ENCODE results near the gene BANK1. TPM values are rescaled to one million over a fixed set of nuclear protein-coding genes. Genes with fewer than 3 reads are reported as not detected.

The BANK1 gene
- total and polyA plus RNA-seq, 2 donors (not counting 1 experiment from before 2014, with no cell fraction given), result 353 to 354 TPM

DNA sequence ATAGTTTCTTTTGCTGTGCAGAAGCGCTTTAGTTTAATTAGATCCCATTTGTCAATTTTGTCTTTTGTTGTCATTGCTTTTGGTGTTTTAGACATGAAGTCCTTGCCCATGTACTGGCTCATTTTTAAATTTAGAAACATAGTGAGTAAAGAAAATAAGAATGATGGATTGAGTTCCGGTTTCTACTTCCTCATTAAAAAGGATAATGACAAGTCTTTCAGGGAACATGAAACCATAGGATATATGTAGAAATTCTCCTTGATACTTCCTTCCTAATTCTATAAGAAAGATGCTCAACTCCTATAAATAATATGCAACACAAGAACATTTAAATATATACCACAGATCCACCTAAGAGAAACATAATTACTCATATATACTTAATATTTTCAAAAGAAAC, 240.9 kb downstream of the BANK1 start:
- H3K27me3 Mint-ChIP-seq, result no peaks in the 10 kb centered on the region
- Histone ChIP-seq H3K27me3 (replicated peaks in 1 of 4; ENCODE audit: control extremely low read depth in 1 of 4, control insufficient read depth in 3 of 4, insufficient read depth in 4 of 4, low read length in 3 of 4) (no peaks in the 10 kb centered on the region), H3K79me2 (ENCODE audit: control insufficient read depth, insufficient read depth, low read length) (peaks cover 35% of the 10 kb centered on the region), H3K9me3 (ENCODE audit: control extremely low read depth in 1 of 3, control insufficient read depth in 2 of 3, insufficient read depth in 1 of 3, low read length in 2 of 3) (peaks cover 0 to 6% (median 1%) of the 10 kb centered on the region in 3 donors), H2AFZ (ENCODE audit: insufficient read depth, low read depth, low read length, poor library complexity, severe bottlenecking) (no peak overlapping the region), H3K4me3 (ENCODE audit: control extremely low read depth in 1 of 5, extremely low read depth in 1 of 5, insufficient read depth in 1 of 5, low read depth in 2 of 5, low read length in 4 of 5) (no peak overlapping the region), H3K36me3 (replicated peaks in 1 of 2; ENCODE audit: control extremely low read depth in 1 of 2, control insufficient read depth in 1 of 2, extremely low read depth in 1 of 2, insufficient read depth in 2 of 2, low read length in 1 of 2) (peaks cover 10 to 83% of the 10 kb centered on the region in 2 experiments), H3K9ac (ENCODE audit: low read length) (no peak overlapping the region), H4K20me1 (ENCODE audit: control insufficient read depth, insufficient read depth, low read length, poor library complexity, severe bottlenecking) (peaks cover 4% of the 10 kb centered on the region), H3K4me1 (ENCODE audit: control insufficient read depth in 2 of 2, insufficient read depth in 2 of 2, low read length in 2 of 2) (no peaks in the 10 kb centered on the region), H3K27ac (ENCODE audit: low read length in 2 of 2) (peak overlapping the region in 1 of 2 donors; percentile 55), H3K4me2 (replicated peaks; ENCODE audit: low read depth, low read length, poor library complexity, severe bottlenecking) (no peak overlapping the region)
- WGBS (ENCODE audit: insufficient coverage), result no CpG with 5 or more reads among the region's 2 CpGs
- CTCF ChIA-PET, result no interaction called here
- H3K4me1 Mint-ChIP-seq, result peaks cover 9% of the 10 kb centered on the region
- no peak overlapping the region for H3K4me3 Mint-ChIP-seq
- no peak for TF ChIP-seq EZH2 (IDR thresholded peaks at IDR 0.05; ENCODE audit: borderline replicate concordance, insufficient read depth, low read depth, low read length, poor library complexity, severe bottlenecking)
- TF ChIP-seq, protein P1, sequence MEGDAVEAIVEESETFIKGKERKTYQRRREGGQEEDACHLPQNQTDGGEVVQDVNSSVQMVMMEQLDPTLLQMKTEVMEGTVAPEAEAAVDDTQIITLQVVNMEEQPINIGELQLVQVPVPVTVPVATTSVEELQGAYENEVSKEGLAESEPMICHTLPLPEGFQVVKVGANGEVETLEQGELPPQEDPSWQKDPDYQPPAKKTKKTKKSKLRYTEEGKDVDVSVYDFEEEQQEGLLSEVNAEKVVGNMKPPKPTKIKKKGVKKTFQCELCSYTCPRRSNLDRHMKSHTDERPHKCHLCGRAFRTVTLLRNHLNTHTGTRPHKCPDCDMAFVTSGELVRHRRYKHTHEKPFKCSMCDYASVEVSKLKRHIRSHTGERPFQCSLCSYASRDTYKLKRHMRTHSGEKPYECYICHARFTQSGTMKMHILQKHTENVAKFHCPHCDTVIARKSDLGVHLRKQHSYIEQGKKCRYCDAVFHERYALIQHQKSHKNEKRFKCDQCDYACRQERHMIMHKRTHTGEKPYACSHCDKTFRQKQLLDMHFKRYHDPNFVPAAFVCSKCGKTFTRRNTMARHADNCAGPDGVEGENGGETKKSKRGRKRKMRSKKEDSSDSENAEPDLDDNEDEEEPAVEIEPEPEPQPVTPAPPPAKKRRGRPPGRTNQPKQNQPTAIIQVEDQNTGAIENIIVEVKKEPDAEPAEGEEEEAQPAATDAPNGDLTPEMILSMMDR (IDR thresholded peaks at IDR 0.05), result no peak
- DNase-seq (no peak), ATAC-seq (ENCODE audit: low read depth) (no peak)
- H3K9me3 Mint-ChIP-seq (ENCODE audit: insufficient read depth), result no peaks in the 10 kb centered on the region
- intact Hi-C loops (cut with micrococcal nuclease), result no loop called here
- POLR2A ChIA-PET, result interaction anchor here (0.6 kb wide), 1 partner anchor 889 kb away, joined by 3 read pairs; no protein-coding TSS in a partner anchor
- H3K27ac Mint-ChIP-seq, result peak overlapping the region; percentile 68

DNA sequence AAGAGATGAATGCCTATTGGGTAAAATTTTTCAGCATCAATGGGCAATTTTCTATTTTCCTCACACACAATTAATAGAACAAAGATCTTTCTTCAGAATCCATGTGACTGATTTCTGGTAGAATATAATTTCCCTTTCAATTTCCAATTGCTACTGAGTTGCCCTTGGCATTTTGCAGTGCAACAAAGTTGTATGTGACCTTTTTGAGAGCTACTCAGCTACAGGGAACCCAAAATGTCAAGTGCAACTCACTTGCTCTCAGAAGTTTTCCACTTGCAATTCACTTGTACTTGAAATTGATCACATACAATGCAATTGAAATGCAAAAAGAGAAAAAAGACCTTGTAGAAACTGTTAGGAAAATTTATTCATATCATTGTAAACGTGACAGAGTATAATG, 245.5 kb downstream of the BANK1 start:
- Histone ChIP-seq H3K79me2 (ENCODE audit: control insufficient read depth, insufficient read depth, low read length) (peaks cover 36% of the 10 kb centered on the region), H3K27me3 (replicated peaks in 1 of 4; ENCODE audit: control extremely low read depth in 1 of 4, control insufficient read depth in 3 of 4, insufficient read depth in 4 of 4, low read length in 3 of 4) (no peaks in the 10 kb centered on the region), H3K4me1 (ENCODE audit: control insufficient read depth in 2 of 2, insufficient read depth in 2 of 2, low read length in 2 of 2) (no peaks in the 10 kb centered on the region), H3K4me3 (ENCODE audit: control extremely low read depth in 1 of 5, extremely low read depth in 1 of 5, insufficient read depth in 1 of 5, low read depth in 2 of 5, low read length in 4 of 5) (no peak overlapping the region), H3K36me3 (replicated peaks in 1 of 2; ENCODE audit: control extremely low read depth in 1 of 2, control insufficient read depth in 1 of 2, extremely low read depth in 1 of 2, insufficient read depth in 2 of 2, low read length in 1 of 2) (peaks cover 8 to 92% of the 10 kb centered on the region in 2 experiments), H3K9ac (ENCODE audit: low read length) (no peak overlapping the region), H3K27ac (ENCODE audit: low read length in 2 of 2) (no peak overlapping the region), H3K4me2 (replicated peaks; ENCODE audit: low read depth, low read length, poor library complexity, severe bottlenecking) (no peak overlapping the region), H3K9me3 (ENCODE audit: control extremely low read depth in 1 of 3, control insufficient read depth in 2 of 3, insufficient read depth in 1 of 3, low read length in 2 of 3) (no peaks in the 10 kb centered on the region), H4K20me1 (ENCODE audit: control insufficient read depth, insufficient read depth, low read length, poor library complexity, severe bottlenecking) (peaks cover 14% of the 10 kb centered on the region), H2AFZ (ENCODE audit: insufficient read depth, low read depth, low read length, poor library complexity, severe bottlenecking) (no peak overlapping the region)
- Mint-ChIP-seq H3K4me3 (no peak overlapping the region), H3K27me3 (no peaks in the 10 kb centered on the region), H3K9me3 (ENCODE audit: insufficient read depth) (no peaks in the 10 kb centered on the region), H3K27ac (peak overlapping the region; percentile 47), H3K4me1 (peaks cover 29% of the 10 kb centered on the region)
- intact Hi-C loops (cut with micrococcal nuclease), result loop anchor here (2.0 kb wide), 1 partner anchor 15 kb away; no protein-coding TSS in a partner anchor
- no peak for DNase-seq
- POLR2A ChIA-PET, result no interaction called here
- TF ChIP-seq, protein P1 (IDR thresholded peaks at IDR 0.05), result no peak
- no peak for TF ChIP-seq EZH2 (IDR thresholded peaks at IDR 0.05; ENCODE audit: borderline replicate concordance, insufficient read depth, low read depth, low read length, poor library complexity, severe bottlenecking)
- CTCF ChIA-PET, result no interaction called here
- no peak for ATAC-seq (ENCODE audit: low read depth)
- no CpG with 5 or more reads among the region's 1 CpG for WGBS (ENCODE audit: insufficient coverage)

All from B cell (primary cell).